GM18511 (cell line): ENCODE measurements around the gene PDS5B.
"Not testable (repeated sequence)": the region's sequence is repeated elsewhere in the genome, so short reads cannot be mapped to it uniquely, and the experiment has no call there.

Experiments
- ATAC-seq: cut with Tn5 transposase; IDR thresholded peaks from one replicate; pipeline ENCODE4 v1.9.1; 2021; ENCODE audit warnings: mild to moderate bottlenecking, moderate library complexity; ENCODE audit not compliant: unreplicated experiment

Gene PDS5B

GRCh38 chr13:32645854-32646253 lies 59.6 kb downstream of the PDS5B start:
- no peak for ATAC-seq

DNA sequence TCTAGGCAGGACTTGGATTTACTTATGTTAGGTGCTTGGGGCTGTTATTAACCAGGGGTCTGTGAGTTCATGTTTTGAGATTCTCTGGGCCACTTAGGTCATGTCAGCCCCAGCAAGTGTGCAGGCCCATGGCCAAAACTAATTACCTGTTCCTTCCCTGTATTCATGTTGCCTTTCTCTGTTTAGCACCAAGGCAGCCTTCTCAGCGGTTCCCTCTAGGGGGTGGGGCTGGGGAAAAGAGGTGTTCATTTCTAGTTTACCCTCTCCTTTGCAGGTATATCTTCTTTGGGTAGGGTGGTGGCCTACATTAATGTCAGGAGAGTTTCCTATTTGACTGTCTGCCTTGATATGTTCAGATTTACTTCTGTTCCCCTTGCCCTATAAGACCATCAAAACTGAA lies 61.7 kb downstream of the PDS5B start:
- no peak for ATAC-seq

- peak; percentile 76 for ATAC-seq
Observed at GRCh38 chr13:32650705-32651311, 64.6 kb downstream of the PDS5B start.

DNA sequence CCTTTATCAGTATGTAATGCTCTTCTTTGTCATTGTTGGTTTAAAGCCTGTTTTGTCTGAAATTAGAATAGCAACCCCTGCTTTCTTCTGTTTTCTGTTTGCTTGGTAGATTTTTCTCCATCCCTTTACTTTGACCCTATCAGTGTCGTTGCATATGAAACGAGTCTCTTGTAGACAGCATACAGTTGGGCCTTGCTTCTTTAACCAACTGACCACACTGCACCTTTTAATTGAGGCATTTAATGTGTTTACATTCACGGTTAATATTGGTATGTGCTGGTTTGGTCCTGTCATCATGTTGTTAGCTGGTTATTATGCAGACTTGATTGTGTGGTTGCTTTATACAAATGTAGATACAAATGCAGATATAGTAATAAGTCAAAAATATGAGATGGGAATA lies 71.1 kb downstream of the PDS5B start:
- ATAC-seq: no peak

GRCh38 chr13:32659736-32660135 lies 73.5 kb downstream of the PDS5B start:
- ATAC-seq: no peak

- no peak for ATAC-seq
Observed at GRCh38 chr13:32660227-32660626, 74.0 kb downstream of the PDS5B start.

DNA sequence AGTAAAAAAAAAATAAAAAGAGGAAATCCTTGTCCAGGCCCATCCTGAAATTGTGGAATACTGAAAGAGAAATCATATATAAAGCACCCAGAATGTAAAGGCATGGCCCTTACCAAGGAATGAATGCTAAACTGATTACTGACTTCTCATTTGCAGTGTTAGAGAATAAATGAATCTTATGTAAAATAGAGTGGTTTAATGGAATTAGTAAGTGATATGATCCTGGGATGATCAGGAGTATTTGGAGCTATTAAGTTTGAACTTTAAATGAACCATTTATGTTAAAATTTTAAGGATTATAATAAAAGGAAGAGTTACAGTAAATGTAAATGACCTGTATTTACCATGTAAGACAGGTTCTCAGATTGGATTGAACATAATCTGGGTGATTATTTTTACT lies 75.4 kb downstream of the PDS5B start:
- ATAC-seq: no peak

DNA sequence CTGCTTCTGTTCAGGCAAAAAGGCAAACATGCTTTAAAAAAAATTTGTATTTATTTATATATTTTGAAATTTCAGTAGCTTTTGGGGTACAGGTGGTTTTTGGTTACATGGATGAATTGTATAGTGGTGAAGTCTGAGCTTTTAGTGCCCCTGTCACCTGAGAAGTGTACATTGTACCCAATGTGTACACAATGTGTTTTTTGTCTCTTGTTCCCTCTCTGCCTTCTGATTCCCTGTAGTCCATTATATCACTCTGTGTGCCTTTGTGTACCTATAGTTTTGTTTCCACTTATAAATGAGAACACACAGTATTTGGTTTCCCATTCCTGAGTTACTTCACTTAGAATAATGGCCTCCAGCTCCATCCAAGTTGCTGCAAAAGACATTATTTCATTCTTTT lies 77.4 kb downstream of the PDS5B start:
- no peak for ATAC-seq

GRCh38 chr13:32666990-32667571 lies 80.8 kb downstream of the PDS5B start:
- no peak for ATAC-seq

GRCh38 chr13:32669030-32669646 lies 82.9 kb downstream of the PDS5B start:
- ATAC-seq: no peak

GRCh38 chr13:32674503-32674902 lies 88.3 kb downstream of the PDS5B start:
- ATAC-seq: no peak

GRCh38 chr13:32676242-32676641 lies 90.0 kb downstream of the PDS5B start:
- no peak for ATAC-seq

- ATAC-seq: no peak
Observed at GRCh38 chr13:32682130-32682529, 95.9 kb downstream of the PDS5B start.

DNA sequence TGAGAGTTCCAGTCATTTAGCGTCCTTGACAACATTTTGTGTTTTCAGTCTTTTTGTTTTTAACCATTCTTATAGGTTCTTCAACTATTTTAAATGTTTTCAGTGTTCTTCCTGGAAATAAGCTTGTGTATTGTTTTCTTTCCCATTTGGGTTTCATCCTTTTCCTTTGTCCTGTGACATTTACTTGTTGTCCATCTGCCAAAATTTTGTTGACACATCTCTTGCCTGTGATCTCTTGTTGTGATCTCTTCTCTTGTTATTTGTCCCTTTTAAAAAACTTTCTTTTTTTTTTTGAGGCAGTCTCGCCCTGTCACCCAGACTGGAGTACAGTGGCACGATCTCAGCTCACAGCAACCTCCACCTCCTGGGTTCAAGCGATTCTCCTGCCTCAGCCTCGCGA lies 96.5 kb downstream of the PDS5B start:
- ATAC-seq: no peak

GRCh38 chr13:32687275-32687674 lies 101.0 kb downstream of the PDS5B start:
- ATAC-seq: no peak

- no peak for ATAC-seq
Observed at GRCh38 chr13:32695602-32696250, 109.5 kb downstream of the PDS5B start.

DNA sequence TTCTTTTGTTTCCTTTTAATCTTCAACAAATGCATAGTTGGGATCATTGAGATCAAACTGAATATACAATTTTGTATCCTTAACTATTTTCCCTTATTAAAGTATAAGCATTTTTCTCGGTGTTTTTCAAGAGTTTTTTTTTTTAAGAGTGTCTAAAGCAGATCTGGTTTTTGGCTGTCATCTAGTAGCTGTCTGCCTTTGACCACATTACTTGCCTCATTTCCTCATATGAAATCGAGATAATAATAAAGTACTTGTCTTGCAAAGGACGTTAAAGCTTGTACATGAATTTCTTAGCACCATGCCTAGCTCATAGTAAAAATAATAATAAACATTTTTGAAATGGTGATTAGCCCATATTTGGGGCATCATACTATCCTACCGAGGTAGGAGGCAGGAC lies 121.2 kb downstream of the PDS5B start:
- no peak for ATAC-seq

DNA sequence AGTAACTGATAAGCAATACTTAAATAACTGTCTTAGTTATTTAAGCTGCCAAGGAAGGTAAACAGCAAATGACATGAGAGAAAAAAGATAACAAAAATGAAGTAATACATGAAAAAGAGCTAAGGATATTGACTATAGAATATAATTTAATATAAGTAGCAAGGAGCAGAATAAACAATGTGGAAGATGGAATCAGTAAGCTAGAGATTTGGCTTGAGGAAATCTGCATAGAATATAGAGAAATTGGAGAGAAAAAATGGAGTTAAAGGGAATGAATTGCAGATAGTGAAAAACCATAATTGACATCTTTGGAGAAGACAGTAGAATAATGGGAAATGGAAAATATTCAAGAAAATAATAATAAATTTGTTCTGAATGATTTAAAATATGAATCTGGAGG lies 127.1 kb downstream of the PDS5B start:
- no peak for ATAC-seq

DNA sequence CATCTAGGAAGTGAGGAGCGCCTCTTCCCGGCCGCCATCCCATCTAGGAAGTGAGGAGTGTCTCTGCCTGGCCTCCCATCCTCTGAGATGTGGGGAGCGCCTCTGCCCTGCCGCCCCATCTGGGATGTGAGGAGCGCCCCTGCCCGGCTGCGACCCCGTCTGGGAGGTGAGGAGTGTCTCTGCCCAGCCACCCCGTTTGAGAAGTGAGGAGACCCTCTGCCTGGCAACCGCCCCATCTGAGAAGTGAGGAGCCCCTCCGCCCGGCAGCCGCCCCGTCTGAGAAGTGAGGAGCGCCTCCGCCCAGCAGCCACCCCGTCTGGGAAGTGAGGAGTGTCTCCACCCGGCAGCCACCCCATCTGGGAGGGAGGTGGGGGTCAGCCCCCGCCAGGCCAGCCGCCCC lies 129.9 kb downstream of the PDS5B start:
- not testable (repeated sequence) for ATAC-seq

GRCh38 chr13:32720026-32720425 lies 133.8 kb downstream of the PDS5B start:
- ATAC-seq: no peak

GRCh38 chr13:32721131-32722034 lies 135.1 kb downstream of the PDS5B start:
- ATAC-seq: not testable (repeated sequence)
